KOPT-K1 (cell line): Measurements from ENCODE around the gene CBFB.
"Not testable (repeated sequence)": the region's sequence is repeated elsewhere in the genome, so short reads cannot be mapped to it uniquely, and the experiment has no call there.

Experiments used
- H3K27ac ChIP-seq: fragments of 200-600 bp; sonication (generic); 2 replicates; pipeline ENCODE4 v1.5.1; 2016; ENCODE audit warnings: antibody characterized with exemption, mild to moderate bottlenecking, low read depth, low read length; ENCODE audit not compliant: poor library complexity, severe bottlenecking
- H3K36me3 ChIP-seq: fragments of 200-600 bp; sonication (generic); 2 replicates; pipeline ENCODE4 v1.5.1; 2017; ENCODE audit warnings: antibody characterized with exemption, mild to moderate bottlenecking, low read length, moderate library complexity; ENCODE audit not compliant: insufficient read depth
- H3K9me3 ChIP-seq: fragments of 200-600 bp; sonication (generic); 2 replicates; pipeline ENCODE4 v1.5.1; 2017; ENCODE audit warnings: antibody characterized with exemption, low read length, mild to moderate bottlenecking; ENCODE audit not compliant: insufficient read depth, poor library complexity, severe bottlenecking

CBFB gene

DNA sequence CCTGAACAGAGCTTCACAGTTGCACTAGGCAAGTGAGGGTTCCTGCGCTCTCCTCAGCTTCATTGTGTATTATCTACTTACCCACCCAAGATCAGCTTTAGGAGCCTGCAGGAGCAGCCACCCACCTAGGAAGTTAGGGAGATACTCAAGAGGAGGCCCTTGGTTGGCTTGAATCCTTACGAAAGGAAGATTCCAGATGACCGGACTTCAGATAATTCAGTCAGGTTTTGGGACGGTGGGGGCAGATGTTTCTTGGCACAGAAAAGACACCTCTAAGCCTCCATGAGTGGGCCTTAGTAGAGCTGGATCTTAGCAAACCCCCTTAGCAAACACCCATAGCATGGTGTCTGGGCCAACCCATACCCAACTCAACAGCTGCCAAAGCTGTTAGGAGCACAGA is 2.4 kb upstream of the CBFB start:
- Histone ChIP-seq H3K9me3 (no peaks in the 10 kb centered on the region), H3K36me3 (peaks cover 11% of the 10 kb centered on the region), H3K27ac (no peak overlapping the region)

DNA sequence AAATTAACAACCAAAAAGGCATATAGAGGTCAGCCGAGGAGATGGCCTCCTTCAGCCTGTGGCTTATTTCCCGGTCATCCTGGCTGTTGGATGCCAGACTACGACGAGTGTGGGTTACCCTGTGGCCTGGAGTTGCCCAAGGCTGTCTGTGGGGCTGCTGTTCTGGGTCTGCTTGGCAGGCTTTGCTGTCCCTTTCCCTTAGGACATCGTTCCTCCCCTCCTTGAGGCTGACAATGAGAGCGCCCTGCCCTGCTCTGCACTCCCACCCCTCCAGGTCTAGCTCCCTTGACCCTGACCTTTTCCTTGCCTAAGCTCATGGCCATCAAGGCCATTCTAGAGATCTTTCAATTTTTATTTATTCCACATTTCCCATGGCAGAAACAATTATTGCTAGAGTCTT is 1.9 kb upstream of the CBFB start:
- Histone ChIP-seq H3K9me3 (no peaks in the 10 kb centered on the region), H3K27ac (no peak overlapping the region), H3K36me3 (peaks cover 16% of the 10 kb centered on the region)

DNA sequence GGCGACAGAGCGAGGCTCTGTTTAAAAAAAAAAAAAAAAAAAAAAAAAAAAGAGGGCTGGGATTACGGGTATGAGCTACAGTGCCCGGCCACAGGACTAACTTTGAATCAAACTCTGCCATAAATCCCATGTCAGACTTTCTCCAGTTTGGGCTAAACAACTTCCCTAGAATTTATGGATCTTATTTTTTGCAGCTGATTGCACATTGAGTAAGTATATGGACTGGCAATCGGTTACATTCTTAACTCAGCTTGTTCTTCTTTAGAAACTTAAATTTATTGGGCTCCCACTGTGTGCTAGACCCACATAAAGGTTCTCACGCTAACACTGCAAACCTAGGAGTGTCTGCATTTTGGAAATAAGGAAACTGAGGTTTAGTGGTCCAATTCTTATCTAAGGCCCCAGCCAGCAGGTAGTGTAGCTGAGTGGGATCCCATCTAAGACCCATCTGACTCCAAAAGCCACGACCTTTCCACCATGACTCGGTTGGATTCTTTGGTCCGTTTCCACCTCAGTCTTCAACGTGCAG is 718 bp upstream of the CBFB start:
- peak overlapping the region; percentile 99 for H3K27ac ChIP-seq
- no peaks in the 10 kb centered on the region for H3K9me3 ChIP-seq
- peaks cover 28% of the 10 kb centered on the region for H3K36me3 ChIP-seq

DNA sequence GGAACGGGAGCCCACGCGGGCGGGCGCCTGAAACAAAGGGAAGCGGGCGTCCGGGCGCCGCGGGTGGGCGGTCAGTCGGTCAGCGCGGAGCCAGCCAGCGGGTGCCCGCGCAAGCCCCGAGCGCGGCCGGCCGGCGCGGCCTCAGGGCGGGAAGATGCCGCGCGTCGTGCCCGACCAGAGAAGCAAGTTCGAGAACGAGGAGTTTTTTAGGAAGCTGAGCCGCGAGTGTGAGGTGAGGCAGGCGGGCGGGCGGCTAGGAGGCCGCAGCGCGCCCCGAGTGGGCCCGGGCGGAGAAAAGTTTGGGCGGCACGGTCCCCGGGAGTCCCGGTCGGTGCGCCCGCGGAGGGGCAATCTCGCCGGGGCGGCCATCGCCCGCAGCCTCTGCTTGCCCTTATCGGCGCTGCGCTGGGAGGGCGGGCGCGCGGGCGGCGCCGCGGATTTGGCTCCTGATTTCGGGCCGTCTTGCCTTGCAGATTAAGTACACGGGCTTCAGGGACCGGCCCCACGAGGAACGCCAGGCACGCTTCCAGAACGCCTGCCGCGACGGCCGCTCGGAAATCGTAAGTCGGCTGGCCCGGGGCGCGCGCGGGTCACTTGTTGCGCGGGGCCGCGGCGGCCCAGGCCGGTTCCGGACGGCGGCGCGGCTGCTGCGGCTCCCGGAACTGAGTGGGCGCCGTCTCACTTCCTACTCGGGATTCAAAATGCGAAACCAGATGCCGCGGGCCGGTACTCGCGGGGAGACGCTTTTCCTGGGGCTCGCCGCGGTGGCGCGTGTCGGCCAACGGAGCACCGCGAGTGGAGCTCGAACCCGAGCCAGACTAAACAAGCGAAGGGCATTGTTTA is 526 bp downstream of the CBFB start:
- peak overlapping the region; percentile 92 for H3K27ac ChIP-seq
- no peaks in the 10 kb centered on the region for H3K9me3 ChIP-seq
- peaks cover 40% of the 10 kb centered on the region for H3K36me3 ChIP-seq

DNA sequence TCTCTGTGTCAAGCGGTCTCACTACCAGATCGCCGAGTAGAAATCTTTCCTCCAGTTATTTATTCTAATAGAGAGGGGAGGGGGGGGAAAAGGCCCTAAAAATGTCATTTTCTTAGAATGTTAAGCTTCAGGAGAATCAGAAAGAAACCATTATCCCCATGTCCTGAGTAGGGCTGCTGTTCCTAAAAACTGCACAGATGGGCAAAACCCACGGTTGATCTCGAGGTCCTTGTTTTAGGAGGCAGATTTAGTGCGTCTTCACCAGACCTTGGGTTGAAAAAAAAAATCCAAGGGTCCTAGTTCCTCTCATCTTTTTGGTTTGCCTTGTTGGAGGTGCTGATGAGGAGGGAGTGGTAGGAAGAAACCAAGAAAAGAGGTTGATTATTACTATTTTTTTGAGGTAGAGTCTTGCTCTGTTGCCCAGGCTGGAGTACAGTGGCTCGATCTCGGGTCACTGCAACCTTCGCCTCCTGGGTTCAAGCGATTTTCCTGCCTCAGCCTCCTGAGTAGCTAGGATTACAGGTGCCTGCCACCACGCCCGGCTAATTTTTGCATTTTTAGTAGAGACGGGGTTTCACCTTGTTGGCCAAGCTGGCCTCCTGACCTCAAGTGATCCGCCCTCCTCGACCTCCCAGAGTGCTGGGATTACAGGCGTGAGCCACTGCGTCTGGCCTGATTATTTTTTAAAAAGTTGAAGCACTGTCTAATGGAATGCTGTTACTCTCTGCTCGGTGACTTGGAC is 1.4 kb downstream of the CBFB start:
- Histone ChIP-seq H3K27ac (peak overlapping the region; percentile 92), H3K9me3 (no peaks in the 10 kb centered on the region), H3K36me3 (peaks cover 48% of the 10 kb centered on the region)

DNA sequence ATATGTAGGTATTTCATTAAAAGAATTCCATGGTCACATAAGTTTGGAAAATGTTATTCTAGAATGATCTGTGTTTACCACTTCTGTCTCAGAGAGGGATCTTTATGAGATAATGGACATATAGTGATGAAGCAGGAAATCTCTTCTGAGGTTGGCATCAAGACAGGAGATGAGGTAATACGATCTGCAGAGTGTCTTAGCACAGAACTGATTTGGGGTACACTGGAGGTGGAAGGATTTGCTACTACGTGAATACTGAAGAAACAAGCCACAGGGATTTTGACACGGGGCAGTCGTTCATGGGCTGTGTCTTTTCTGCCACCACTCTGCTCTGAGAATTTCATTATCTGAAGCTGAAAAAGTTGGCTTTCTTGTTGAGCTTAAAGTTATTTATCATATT is 5.5 kb downstream of the CBFB start:
- H3K27ac ChIP-seq, result no peak overlapping the region
- peaks cover 86% of the 10 kb centered on the region for H3K36me3 ChIP-seq
- H3K9me3 ChIP-seq, result no peaks in the 10 kb centered on the region

GRCh38 chr16:67035364-67035763 is 6.4 kb downstream of the CBFB start:
- H3K27ac ChIP-seq, result no peak overlapping the region
- H3K9me3 ChIP-seq, result no peaks in the 10 kb centered on the region
- H3K36me3 ChIP-seq, result peaks cover 95% of the 10 kb centered on the region

GRCh38 chr16:67036323-67036741 is 7.4 kb downstream of the CBFB start:
- Histone ChIP-seq H3K27ac (no peak overlapping the region), H3K9me3 (no peaks in the 10 kb centered on the region), H3K36me3 (peaks cover 96% of the 10 kb centered on the region)

GRCh38 chr16:67039260-67040020 is 10.5 kb downstream of the CBFB start:
- H3K36me3 ChIP-seq, result peaks cover 92% of the 10 kb centered on the region
- no peak overlapping the region for H3K27ac ChIP-seq
- no peaks in the 10 kb centered on the region for H3K9me3 ChIP-seq

DNA sequence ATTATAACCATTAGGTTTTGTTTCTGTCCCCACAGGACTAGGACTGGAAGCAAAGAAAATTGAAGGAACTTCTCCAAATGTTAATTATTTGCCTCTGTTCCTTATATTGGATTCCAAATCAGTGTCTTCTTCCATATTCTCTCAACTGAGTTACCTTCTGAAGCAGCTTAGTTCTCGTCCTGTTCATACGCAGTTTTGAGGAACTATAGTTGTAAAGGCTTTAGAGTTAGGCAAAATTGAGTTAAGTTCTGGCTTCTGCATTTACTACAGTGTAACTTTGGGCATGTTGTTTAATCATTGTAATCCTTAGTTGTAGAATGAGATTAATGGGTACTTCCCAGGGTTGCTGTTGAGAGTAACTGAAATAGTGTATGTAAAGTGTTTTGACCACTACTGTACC is 11.2 kb downstream of the CBFB start:
- H3K27ac ChIP-seq, result no peak overlapping the region
- peaks cover 89% of the 10 kb centered on the region for H3K36me3 ChIP-seq
- H3K9me3 ChIP-seq, result no peaks in the 10 kb centered on the region

DNA sequence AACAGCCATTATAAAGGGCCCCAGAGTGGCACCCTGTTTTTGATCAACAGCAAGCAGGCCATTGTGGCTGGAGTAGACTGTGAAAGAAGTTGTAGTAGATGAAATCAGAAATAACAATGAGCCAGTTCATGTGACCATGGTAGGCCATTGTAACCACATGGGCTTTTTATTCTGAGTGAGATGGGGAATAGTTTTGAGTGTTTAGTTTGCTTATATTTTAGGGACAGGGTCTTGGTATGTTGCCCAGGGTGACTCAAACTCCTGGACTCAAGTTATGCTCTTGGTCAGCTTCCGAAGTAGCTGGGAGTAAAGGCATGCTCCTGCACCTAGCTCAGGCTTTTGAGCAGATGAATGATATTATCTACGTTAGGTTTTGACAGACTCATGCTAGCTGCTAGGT is 12.0 kb downstream of the CBFB start:
- Histone ChIP-seq H3K36me3 (peaks cover 87% of the 10 kb centered on the region), H3K27ac (no peak overlapping the region), H3K9me3 (no peaks in the 10 kb centered on the region)

DNA sequence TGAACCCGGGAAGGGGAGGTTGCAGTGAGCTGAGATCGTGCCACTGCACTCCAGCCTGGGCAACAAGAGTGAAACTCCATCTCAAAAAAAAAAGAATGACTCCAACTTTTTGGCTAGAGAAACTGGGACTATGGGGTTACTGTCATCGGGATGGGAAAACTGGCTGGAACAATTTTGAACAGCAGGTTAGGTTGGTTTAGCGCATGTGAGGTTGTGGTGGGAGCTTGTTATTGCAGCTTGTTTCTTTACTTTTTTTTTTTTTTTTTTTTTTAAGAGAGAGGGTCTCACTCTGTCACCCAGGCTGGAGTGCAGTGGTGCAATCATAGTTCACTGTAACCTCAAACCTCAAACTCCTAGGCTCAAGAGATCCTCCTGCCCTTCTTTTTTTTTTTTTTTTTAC is 12.6 kb downstream of the CBFB start:
- peaks cover 87% of the 10 kb centered on the region for H3K36me3 ChIP-seq
- not testable (repeated sequence) for H3K9me3 ChIP-seq, H3K27ac ChIP-seq

- Histone ChIP-seq H3K27ac (no peak overlapping the region), H3K36me3 (peaks cover 86% of the 10 kb centered on the region), H3K9me3 (no peaks in the 10 kb centered on the region)
Observed at GRCh38 chr16:67043420-67043819, 14.5 kb downstream of the CBFB start.

DNA sequence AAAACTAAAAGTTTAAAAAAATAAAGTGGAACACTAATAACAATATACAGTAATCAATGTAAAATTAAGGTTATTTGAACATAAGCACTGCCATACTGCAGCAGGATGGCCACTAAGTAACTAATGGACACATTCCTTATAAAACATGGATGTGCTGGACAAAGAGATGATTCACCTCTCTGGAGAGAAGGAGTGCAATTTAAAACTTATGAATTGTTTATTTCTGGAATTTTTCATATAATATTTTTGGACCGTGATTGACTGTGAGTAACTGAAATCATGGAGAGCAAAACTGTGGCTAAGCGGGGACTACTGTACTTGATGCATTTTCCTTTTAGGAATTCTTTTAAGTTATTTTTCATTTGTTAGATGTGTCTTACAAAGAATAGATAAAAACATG is 21.8 kb downstream of the CBFB start:
- Histone ChIP-seq H3K9me3 (no peaks in the 10 kb centered on the region), H3K36me3 (peaks cover 35% of the 10 kb centered on the region), H3K27ac (no peak overlapping the region)

- no peak overlapping the region for H3K27ac ChIP-seq
- H3K9me3 ChIP-seq, result no peaks in the 10 kb centered on the region
- H3K36me3 ChIP-seq, result peaks cover 26% of the 10 kb centered on the region
Observed at GRCh38 chr16:67052399-67052798, 23.4 kb downstream of the CBFB start.
